Endothelial cell of umbilical vein (primary cell): ENCODE results near the gene LDB3. TPM values are rescaled to one million over a fixed set of nuclear protein-coding genes. Genes with fewer than 3 reads are reported as not detected.

Experiments used
- BruUV-seq: library from RNA; stranded (reverse); fragments of 400-500 nt; replicated peaks from 2 replicates; lab custom pipeline; 2021; lab: Mats Ljungman, UMichigan
- CTCF ChIA-PET: fragments of 300-600, 350-600 bp; sonication (Branson Sonifier 250); formaldehyde crosslinking; loops from one replicate; lab custom pipeline; 2021; ENCODE audit warnings: antibody characterized with exemption, inconsistent platforms; lab: Charles Lee
- POLR2A ChIA-PET: fragments of 300-600, 350-600 bp; sonication (Branson Sonifier 250); formaldehyde crosslinking; loops from one replicate; lab custom pipeline; 2021; ENCODE audit warnings: antibody characterized with exemption, inconsistent platforms; lab: Charles Lee
- DNase-seq: peaks from one replicate; pipeline ENCODE4 v3.0.0-alpha.2; 2011; ENCODE audit warnings: low read depth, low spot score
- FAIRE-seq: peaks from 2 replicates; lab custom pipeline; 2011; peaks lifted over from hg19 to GRCh38; lab: Jason Lieb, UNC
- H2AFZ ChIP-seq: 2 replicates; pipeline ENCODE4 v1.6.0; 2012; ENCODE audit warnings: low read depth, low read length, control low read depth, inconsistent platforms
- H3K27ac ChIP-seq: 2 replicates; pipeline ENCODE4 v1.5.1; 2011; ENCODE audit warnings: low read depth, mild to moderate bottlenecking, control low read depth, low read length, moderate library complexity; ENCODE audit not compliant: insufficient read depth
- H3K27me3 ChIP-seq, 2 experiments: 2 replicates each; pipeline versions ENCODE4 v1.6.0 to v1.6.1; 2011; ENCODE audit warnings: low read length in 2 of 2, mixed read lengths in 1 of 2; ENCODE audit not compliant: control insufficient read depth in 2 of 2, insufficient read depth in 2 of 2
- H3K36me3 ChIP-seq, 2 experiments: 2 replicates in 1 of 2; 3 replicates in 1 of 2; pipeline ENCODE4 v1.5.1; 2011; ENCODE audit warnings: low read length in 2 of 2, mild to moderate bottlenecking in 1 of 2, moderate library complexity in 1 of 2; ENCODE audit not compliant: control insufficient read depth in 2 of 2, insufficient read depth in 2 of 2; ENCODE audit errors: extremely low read depth in 1 of 2
- H3K4me1 ChIP-seq: 3 replicates; pipeline ENCODE4 v1.5.1; 2011; ENCODE audit warnings: mild to moderate bottlenecking, low read length; ENCODE audit not compliant: control insufficient read depth, insufficient read depth; ENCODE audit errors: extremely low read depth
- H3K4me2 ChIP-seq: 2 replicates; pipeline ENCODE4 v1.6.1; 2011; ENCODE audit warnings: low read length, control low read depth, mixed read lengths; ENCODE audit not compliant: insufficient read depth
- H3K4me3 ChIP-seq, 3 experiments: fragments of 200-600 bp in 1 of 3; sonication (generic), shearing (Covaris generic) in 1 of 3; replicated peaks in 1 of 3; 2 replicates each; pipeline ENCODE4 v1.5.1; 2011 to 2016; ENCODE audit warnings: control low read depth in 3 of 3, low read length in 3 of 3, mild to moderate bottlenecking in 2 of 3, inconsistent platforms in 1 of 3, low read depth in 1 of 3, moderate library complexity in 1 of 3; ENCODE audit not compliant: insufficient read depth in 1 of 3
- H3K79me2 ChIP-seq: 2 replicates; pipeline ENCODE4 v1.6.0; 2012; ENCODE audit warnings: low read length, inconsistent platforms; ENCODE audit not compliant: control insufficient read depth, insufficient read depth
- H3K9ac ChIP-seq: replicated peaks from 2 replicates; pipeline ENCODE3; 2011; ENCODE audit warnings: low read length, control low read depth; ENCODE audit not compliant: insufficient read depth; ENCODE audit errors: extremely low read depth
- H3K9me1 ChIP-seq: replicated peaks from 3 replicates; pipeline ENCODE4 v1.6.0; 2011; ENCODE audit warnings: mild to moderate bottlenecking, low read length; ENCODE audit not compliant: control insufficient read depth, insufficient read depth; ENCODE audit errors: extremely low read depth
- H3K9me3 ChIP-seq: replicated peaks from 2 replicates; pipeline ENCODE4 v1.5.1; 2012; ENCODE audit warnings: low read length, inconsistent platforms; ENCODE audit not compliant: control insufficient read depth, insufficient read depth
- H4K20me1 ChIP-seq: replicated peaks from 2 replicates; pipeline ENCODE3; 2011; ENCODE audit warnings: mild to moderate bottlenecking, low read length; ENCODE audit not compliant: control insufficient read depth, insufficient read depth; ENCODE audit errors: extremely low read depth
- CTCF ChIP-seq, 2 donors: IDR thresholded peaks; 1 replicate in 1 of 2; 2 replicates in 1 of 2; pipeline ENCODE4 v1.5.1; 2011; ENCODE audit warnings: low read length in 2 of 2, mild to moderate bottlenecking in 2 of 2, moderate library complexity in 2 of 2, control low read depth in 1 of 2, inconsistent platforms in 1 of 2, low read depth in 1 of 2; ENCODE audit not compliant: insufficient read depth in 1 of 2; ENCODE audit errors: extremely low read depth in 1 of 2
- EZH2 ChIP-seq: IDR thresholded peaks from 2 replicates; pipeline ENCODE4 v1.6.1; 2012; ENCODE audit warnings: borderline replicate concordance, low read depth, mild to moderate bottlenecking, moderate library complexity, low read length, inconsistent platforms; ENCODE audit not compliant: severe bottlenecking
- FOS ChIP-seq: IDR thresholded peaks from 2 replicates; pipeline ENCODE4 v1.6.1; 2011; ENCODE audit warnings: mild to moderate bottlenecking, low read length, moderate library complexity, borderline replicate concordance; ENCODE audit not compliant: insufficient read depth
- GATA2 ChIP-seq: IDR thresholded peaks from 2 replicates; pipeline ENCODE4 v1.7.0; 2011; ENCODE audit warnings: low read depth, mild to moderate bottlenecking, moderate library complexity, mixed read lengths, low read length; ENCODE audit not compliant: insufficient read length, insufficient read depth
- JUN ChIP-seq: IDR thresholded peaks from 2 replicates; pipeline ENCODE4 v1.6.1; 2011; ENCODE audit warnings: borderline replicate concordance, low read depth; ENCODE audit not compliant: insufficient read length, insufficient read depth
- MAX ChIP-seq: IDR thresholded peaks from 2 replicates; pipeline ENCODE4 v1.6.1; 2011; ENCODE audit not compliant: insufficient read depth, insufficient read length
- MYC ChIP-seq: IDR thresholded peaks from one replicate; pipeline ENCODE4 v1.6.1; 2011; ENCODE audit warnings: mild to moderate bottlenecking, low read depth, low read length
- POLR2A ChIP-seq: IDR thresholded peaks from 2 replicates; pipeline ENCODE4 v1.6.1; 2012; ENCODE audit warnings: low read depth, mild to moderate bottlenecking, control low read depth, low read length
- POLR2AphosphoS5 ChIP-seq: IDR thresholded peaks from 2 replicates; pipeline ENCODE4 v1.6.1; 2012; ENCODE audit warnings: low read depth, mild to moderate bottlenecking, control low read depth, low read length, moderate library complexity; ENCODE audit not compliant: insufficient read depth
- dilution Hi-C: fragments of 300-500 bp; cut with MboI; formaldehyde crosslinking; loops from one replicate; pipeline ENCODE4 v1.15.0; 2019; ENCODE audit warnings: low sequenced_read_pairs; ENCODE audit not compliant: extremely low pct_ligation_motif_present
- intact Hi-C: fragments of 100-400 bp; cut with micrococcal nuclease; formaldehyde crosslinking; loops from one replicate; pipeline ENCODE4 v1.10.0; 2022
- polyA plus RNA-seq, 4 experiments: library from polyadenylated mRNA; depleted of rRNA in 3 of 4; stranded (reverse) in 3 of 4; unstranded in 1 of 4; fragments of >200 nt; gene quantifications; 2 replicates each; pipeline versions ENCODE4 v1.2.1 to v1.2.3, GENCODE V29; 2011 to 2012; ENCODE audit warnings: missing spikeins in 1 of 4
- total RNA-seq: library from RNA; stranded (reverse); gene quantifications from 2 replicates; pipeline ENCODE4 v1.2.3, GENCODE V29; 2021

The LDB3 gene
- total and polyA plus RNA-seq, 2 donors (not counting 3 experiments of a cell fraction or from before 2014, with no cell fraction given): not detected

GRCh38 chr10:86703176-86703575, 34.9 kb downstream of the LDB3 start:
- intact Hi-C loops (no loop called here), dilution Hi-C loops (no loop called here)
- H3K9me1 ChIP-seq: no peaks in the 10 kb centered on the region
- CTCF ChIA-PET: interaction anchor here (0.9 to 1.5 kb wide), 3 partner anchors 10 to 197 kb away, joined by 3 to 8 read pairs (median 5); no protein-coding TSS in a partner anchor
- no peaks in the 10 kb centered on the region for H3K36me3 ChIP-seq
- H3K4me1 ChIP-seq: no peaks in the 10 kb centered on the region
- no peak overlapping the region for H2AFZ ChIP-seq
- H4K20me1 ChIP-seq: no peaks in the 10 kb centered on the region
- H3K4me2 ChIP-seq: no peak overlapping the region
- H3K9me3 ChIP-seq: no peaks in the 10 kb centered on the region
- no peak overlapping the region for H3K4me3 ChIP-seq
- FAIRE-seq (no peak), DNase-seq (no peak)
- H3K27me3 ChIP-seq: peaks cover 18 to 63% of the 10 kb centered on the region in 2 experiments
- H3K79me2 ChIP-seq: no peaks in the 10 kb centered on the region
- TF ChIP-seq EZH2: no peak
- TF ChIP-seq MYC: no peak
- TF ChIP-seq POLR2AphosphoS5: no peak
- TF ChIP-seq CTCF (IDR thresholded peaks at IDR 0.05; ENCODE audit: extremely low read depth in 1 of 2, insufficient read depth in 1 of 2, low read depth in 1 of 2, low read length in 2 of 2): no peak
- TF ChIP-seq FOS: no peak
- no peak for TF ChIP-seq MAX
- no peak for TF ChIP-seq POLR2A
- TF ChIP-seq JUN: no peak
- no peak for TF ChIP-seq GATA2
- BruUV-seq: no TSS peak
- POLR2A ChIA-PET: no interaction called here
- H3K27ac ChIP-seq: no peak overlapping the region
- no peak overlapping the region for H3K9ac ChIP-seq
